Spleen (tissue), 7 donors: ENCODE measurements around the gene ACYP2.

Source experiments
- CTCF ChIP-seq, 11 experiments: fragments of 200-600 bp in 7 of 11; fragments of 450-650 bp in 4 of 11; sonication (generic) in 4 of 11; IDR thresholded peaks in 8 of 11; conservative IDR thresholded peaks in 3 of 11; 1 replicate in 7 of 11; 2 replicates in 4 of 11; pipeline versions ENCODE4 v1.4.0 to v1.8.0; 2016 to 2021; ENCODE audit warnings: antibody characterized with exemption in 11 of 11, inconsistent platforms in 4 of 11, mild to moderate bottlenecking in 1 of 11
- POLR2A ChIP-seq, 3 donors: fragments of 450-650 bp; IDR thresholded peaks; one replicate each; pipeline ENCODE4 v1.5.1; 2017; ENCODE audit warnings: antibody characterized with exemption in 3 of 3, mild to moderate bottlenecking in 1 of 3
- POLR2AphosphoS5 ChIP-seq, 3 donors: sonication (generic); formaldehyde crosslinking; IDR thresholded peaks; one replicate each; pipeline ENCODE4 v1.5.1; 2017; ENCODE audit warnings: antibody characterized with exemption in 3 of 3
- donor health status: DM: no; HTN: no; CAD: no; lungs with moderate emphysema.
- donor health status: DM: no; HTN: no; CAD: no.
- donor health status: DM: no; HTN: no; CAD: no.

- TF ChIP-seq CTCF (IDR thresholded peaks at IDR 0.05 in 8 of 11, conservative IDR thresholded peaks at IDR 0.05 in 3 of 11), result no peak
- TF ChIP-seq POLR2AphosphoS5 (IDR thresholded peaks at IDR 0.05), result no peak
- TF ChIP-seq POLR2A (IDR thresholded peaks at IDR 0.05), result no peak
Measured at GRCh38 chr2:54076586-54076985, 38.8 kb upstream of the ACYP2 start.
